Muscle layer of colon (tissue), 2 donors: ENCODE results near the gene SIM2.

Source experiments
- H3K27ac ChIP-seq: one replicate; pipeline ENCODE4 v1.7.0; 2013; ENCODE audit warnings: low read depth, mild to moderate bottlenecking, low read length, moderate library complexity
- H3K27me3 ChIP-seq, 2 donors: one replicate each; pipeline ENCODE4 v1.7.0; 2013; ENCODE audit warnings: low read length in 2 of 2, mild to moderate bottlenecking in 2 of 2; ENCODE audit not compliant: insufficient read depth in 2 of 2, control insufficient read depth in 1 of 2
- H3K36me3 ChIP-seq: one replicate; pipeline ENCODE4 v1.7.0; 2013; ENCODE audit warnings: mild to moderate bottlenecking, low read length; ENCODE audit not compliant: insufficient read depth
- H3K4me1 ChIP-seq: one replicate; pipeline ENCODE4 v1.7.0; 2013; ENCODE audit warnings: mild to moderate bottlenecking, low read length; ENCODE audit not compliant: insufficient read depth
- H3K4me3 ChIP-seq, 2 donors: one replicate each; pipeline ENCODE4 v1.7.0; 2013; ENCODE audit warnings: low read length in 2 of 2, low read depth in 1 of 2, mild to moderate bottlenecking in 1 of 2, moderate library complexity in 1 of 2
- H3K9ac ChIP-seq: one replicate; pipeline ENCODE4 v1.7.0; 2013; ENCODE audit warnings: low read length
- H3K9me3 ChIP-seq: one replicate; pipeline ENCODE4 v1.7.0; 2013; ENCODE audit warnings: mild to moderate bottlenecking, low read length
- donor health status: abdominal sarcoma.
- donor health status: Adenocarcinoma of cecum.

SIM2 gene

GRCh38 chr21:36722370-36723368, 23.8 kb downstream of the SIM2 start:
- Histone ChIP-seq H3K9me3 (no peaks in the 10 kb centered on the region), H3K27ac (no peak overlapping the region), H3K4me1 (no peaks in the 10 kb centered on the region), H3K36me3 (no peaks in the 10 kb centered on the region), H3K9ac (no peak overlapping the region), H3K4me3 (no peak overlapping the region), H3K27me3 (peaks cover 0 to 16% of the 10 kb centered on the region in 2 donors)

DNA sequence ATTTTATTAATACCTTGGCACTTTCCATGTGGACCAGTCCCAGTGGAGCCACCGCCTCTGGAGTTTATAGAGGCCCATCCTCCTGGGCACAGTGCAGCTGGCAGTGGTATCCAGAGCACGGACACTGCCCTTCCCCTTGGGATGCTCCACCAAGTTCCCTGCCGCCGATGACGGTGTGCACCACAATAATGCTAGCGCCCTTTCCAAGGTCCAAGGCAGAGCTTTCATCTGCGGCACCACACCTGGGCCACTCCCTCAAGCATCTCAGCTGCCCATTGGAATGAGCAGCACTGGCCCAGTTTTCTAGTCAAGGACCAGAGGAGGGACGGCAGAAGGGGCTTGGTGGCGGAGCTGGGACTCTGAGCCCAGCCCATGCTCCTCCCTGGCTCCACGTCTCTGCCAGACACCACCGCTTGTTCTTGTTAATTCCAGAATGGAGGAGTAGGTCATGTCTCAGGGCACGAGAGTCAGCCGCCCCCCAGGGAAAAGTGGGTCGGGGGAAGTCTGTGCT, 24.5 kb downstream of the SIM2 start:
- Histone ChIP-seq H3K4me3 (no peak overlapping the region), H3K4me1 (no peaks in the 10 kb centered on the region), H3K27me3 (peaks cover 0 to 10% of the 10 kb centered on the region in 2 donors), H3K27ac (no peak overlapping the region), H3K36me3 (no peaks in the 10 kb centered on the region), H3K9ac (no peak overlapping the region), H3K9me3 (no peaks in the 10 kb centered on the region)

DNA sequence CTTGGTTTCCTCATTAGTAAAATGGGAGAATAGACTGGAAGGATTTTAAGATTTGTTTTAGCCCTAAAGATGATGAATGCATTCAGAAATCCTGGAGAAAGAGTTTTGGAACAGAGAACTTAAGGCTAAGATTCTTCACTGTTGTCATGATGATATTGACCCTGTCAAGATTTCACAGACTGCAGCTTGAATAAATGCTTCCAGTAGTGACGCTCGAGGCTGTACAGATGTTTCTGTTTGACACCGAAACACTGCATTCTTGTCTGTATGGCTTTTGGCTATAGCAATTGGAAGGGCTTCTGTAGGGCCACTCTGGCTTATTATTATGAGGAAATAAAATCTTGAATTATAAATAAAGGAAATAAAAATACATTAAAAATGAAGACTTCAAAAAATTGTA, 25.7 kb downstream of the SIM2 start:
- H3K27me3 ChIP-seq, result peaks cover 0 to 5% of the 10 kb centered on the region in 2 donors
- no peak overlapping the region for H3K9ac ChIP-seq

GRCh38 chr21:36725793-36726386, 27.0 kb downstream of the SIM2 start:
- Histone ChIP-seq H3K27ac (no peak overlapping the region), H3K4me1 (no peaks in the 10 kb centered on the region), H3K36me3 (no peaks in the 10 kb centered on the region), H3K27me3 (peaks cover 0 to 7% of the 10 kb centered on the region in 2 donors), H3K4me3 (no peak overlapping the region), H3K9ac (no peak overlapping the region), H3K9me3 (no peaks in the 10 kb centered on the region)

More for the DNA sequence above, 25.7 kb downstream of the SIM2 start:
- H3K27ac ChIP-seq, result no peak overlapping the region
- H3K36me3 ChIP-seq, result no peaks in the 10 kb centered on the region
- H3K9me3 ChIP-seq, result no peaks in the 10 kb centered on the region
- H3K4me3 ChIP-seq, result no peak overlapping the region
- H3K4me1 ChIP-seq, result no peaks in the 10 kb centered on the region

- peaks cover 0 to 4% of the 10 kb centered on the region in 2 donors for H3K27me3 ChIP-seq
- H3K4me3 ChIP-seq, result no peak overlapping the region
- no peaks in the 10 kb centered on the region for H3K9me3 ChIP-seq
- H3K9ac ChIP-seq, result no peak overlapping the region
- H3K36me3 ChIP-seq, result no peaks in the 10 kb centered on the region
- H3K27ac ChIP-seq, result no peak overlapping the region
- H3K4me1 ChIP-seq, result no peaks in the 10 kb centered on the region
Measured at GRCh38 chr21:36727866-36728265, 29.0 kb downstream of the SIM2 start.

DNA sequence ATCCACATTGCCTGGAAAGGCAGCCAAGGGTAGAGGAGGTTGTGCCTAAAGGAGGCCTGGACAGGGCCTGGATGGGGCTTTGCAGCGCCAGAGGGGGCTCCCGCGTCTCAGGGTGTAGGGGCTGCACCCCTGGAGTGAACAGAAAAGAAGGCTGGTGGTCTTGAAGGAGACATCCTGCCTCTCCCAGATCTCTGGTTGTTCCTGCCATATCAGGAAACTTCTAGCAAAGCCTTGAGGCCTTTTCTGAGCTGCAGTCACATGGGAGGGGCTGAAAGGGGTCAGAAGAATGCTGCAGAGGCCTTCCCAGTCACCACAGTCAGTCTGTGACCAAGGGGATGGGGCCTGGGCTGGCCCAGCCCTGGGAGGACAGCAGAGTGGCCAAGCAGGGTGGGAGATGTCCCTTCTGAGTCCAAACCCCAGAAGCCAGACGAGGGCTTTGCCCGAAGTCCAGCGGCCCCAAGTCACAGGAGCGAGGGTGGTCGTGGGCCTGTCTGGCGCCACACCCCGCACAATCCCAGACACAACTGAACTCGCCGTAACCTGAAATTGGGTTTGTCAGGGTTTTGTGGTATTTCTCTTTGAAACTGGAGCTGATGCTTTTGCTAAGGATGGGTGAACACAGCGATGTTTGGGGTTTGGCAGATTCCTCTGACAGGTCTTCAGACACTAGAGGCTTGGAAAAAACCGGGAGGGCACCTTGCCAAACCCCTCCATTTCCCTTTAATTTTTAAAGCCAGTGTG, 29.6 kb downstream of the SIM2 start:
- Histone ChIP-seq H3K9ac (no peak overlapping the region), H3K27ac (no peak overlapping the region), H3K4me3 (no peak overlapping the region), H3K36me3 (no peaks in the 10 kb centered on the region), H3K9me3 (no peaks in the 10 kb centered on the region), H3K4me1 (no peaks in the 10 kb centered on the region), H3K27me3 (peaks cover 0 to 4% of the 10 kb centered on the region in 2 donors)

GRCh38 chr21:36729310-36729970, 30.5 kb downstream of the SIM2 start:
- H3K36me3 ChIP-seq, result no peaks in the 10 kb centered on the region
- H3K9ac ChIP-seq, result no peak overlapping the region
- no peak overlapping the region for H3K27ac ChIP-seq
- no peak overlapping the region for H3K4me3 ChIP-seq
- H3K27me3 ChIP-seq, result peaks cover 0 to 6% of the 10 kb centered on the region in 2 donors
- H3K4me1 ChIP-seq, result no peaks in the 10 kb centered on the region
- H3K9me3 ChIP-seq, result no peaks in the 10 kb centered on the region

DNA sequence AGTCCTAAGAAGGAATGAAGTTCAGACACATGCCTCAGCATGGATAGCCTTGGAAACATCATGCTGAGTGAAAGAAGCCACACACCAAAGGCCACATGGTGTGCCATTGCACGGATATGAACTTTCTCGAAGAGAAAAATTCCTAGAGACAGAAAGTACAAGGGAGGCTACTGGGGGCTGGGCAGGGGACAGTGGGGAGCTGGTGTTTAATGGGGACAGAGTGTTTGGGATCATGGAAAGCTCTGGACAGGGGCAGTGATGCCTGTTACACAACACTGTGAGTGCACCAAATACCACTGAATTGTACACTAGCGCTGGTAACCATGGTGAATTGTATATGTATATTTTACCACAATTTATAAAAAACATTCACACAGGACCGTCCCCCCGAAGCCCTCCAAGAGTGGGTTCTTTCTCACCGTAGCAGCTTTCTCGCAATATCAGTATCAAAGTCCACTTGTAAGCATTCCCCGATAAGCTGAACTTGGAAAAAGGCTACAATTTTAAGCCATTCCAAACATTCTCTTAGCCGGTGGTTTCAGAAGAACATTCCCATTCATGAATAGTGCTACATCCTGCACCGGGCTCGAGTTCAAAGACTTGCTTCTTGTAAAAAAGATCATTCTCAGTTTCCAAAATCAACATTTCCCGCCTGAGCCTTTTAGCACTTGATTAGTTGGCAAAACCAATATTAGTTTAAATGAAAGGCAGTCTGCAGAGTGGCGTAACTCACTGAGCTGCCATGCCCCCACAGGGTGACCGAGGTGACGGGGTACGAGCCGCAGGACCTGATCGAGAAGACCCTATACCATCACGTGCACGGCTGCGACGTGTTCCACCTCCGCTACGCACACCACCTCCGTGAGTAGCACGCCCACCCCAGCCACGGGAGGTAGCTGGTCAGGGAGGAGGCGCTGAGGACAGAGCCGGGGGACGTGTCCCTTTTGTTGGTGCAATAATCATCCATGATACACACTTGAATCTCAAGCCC, 31.7 kb downstream of the SIM2 start:
- H3K27ac ChIP-seq, result no peak overlapping the region
- no peak overlapping the region for H3K9ac ChIP-seq
- H3K27me3 ChIP-seq, result peaks cover 0 to 10% of the 10 kb centered on the region in 2 donors
- no peak overlapping the region for H3K4me3 ChIP-seq
- no peaks in the 10 kb centered on the region for H3K4me1 ChIP-seq
- no peaks in the 10 kb centered on the region for H3K36me3 ChIP-seq
- no peaks in the 10 kb centered on the region for H3K9me3 ChIP-seq

DNA sequence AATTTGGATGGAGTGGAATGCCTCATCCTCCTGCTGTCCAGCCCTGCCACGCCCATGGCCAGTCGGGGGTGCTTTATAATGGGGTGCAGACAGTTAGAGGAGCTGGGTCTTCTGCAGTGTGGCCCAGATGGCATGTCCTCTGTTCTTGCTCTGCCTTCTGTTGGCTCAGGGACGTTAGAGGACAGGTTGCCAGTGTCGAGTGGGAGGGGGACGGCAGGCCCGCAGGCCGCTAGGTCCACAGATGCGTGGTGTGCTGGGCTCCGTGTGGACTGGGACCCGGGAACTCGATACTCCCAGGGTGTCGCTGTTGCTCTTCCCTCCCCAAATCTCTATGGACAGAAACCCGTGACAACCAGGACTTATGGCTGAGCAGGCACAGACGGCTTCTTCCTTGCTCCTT, 33.3 kb downstream of the SIM2 start:
- Histone ChIP-seq H3K27ac (no peak overlapping the region), H3K9ac (no peak overlapping the region), H3K36me3 (no peaks in the 10 kb centered on the region), H3K27me3 (peaks cover 0 to 17% of the 10 kb centered on the region in 2 donors), H3K4me1 (no peaks in the 10 kb centered on the region), H3K4me3 (no peak overlapping the region), H3K9me3 (no peaks in the 10 kb centered on the region)

GRCh38 chr21:36732761-36733160, 33.8 kb downstream of the SIM2 start:
- H3K4me1 ChIP-seq, result no peaks in the 10 kb centered on the region
- H3K4me3 ChIP-seq, result no peak overlapping the region
- no peaks in the 10 kb centered on the region for H3K9me3 ChIP-seq
- H3K9ac ChIP-seq, result no peak overlapping the region
- H3K27ac ChIP-seq, result no peak overlapping the region
- peaks cover 0 to 17% of the 10 kb centered on the region in 2 donors for H3K27me3 ChIP-seq
- H3K36me3 ChIP-seq, result no peaks in the 10 kb centered on the region
